OCI-LY1 (cell line): ENCODE results near the gene MRLN.

Experiments
- H2AFZ ChIP-seq: fragments of 200-600 bp; sonication (generic), shearing (Covaris generic); 2 replicates; pipeline ENCODE4 v1.6.0; 2014; ENCODE audit warnings: antibody characterized with exemption, mild to moderate bottlenecking, low read length
- H3F3A ChIP-seq: fragments of 200-600 bp; sonication (generic), shearing (Covaris generic); 2 replicates; pipeline ENCODE4 v1.6.0; 2014; ENCODE audit warnings: mild to moderate bottlenecking, antibody characterized with exemption, low read length, moderate library complexity; ENCODE audit not compliant: insufficient read depth
- H3K27ac ChIP-seq: fragments of 200-600 bp; sonication (generic); 2 replicates; pipeline ENCODE4 v1.5.1; 2014; ENCODE audit warnings: low read length, mixed run types, mild to moderate bottlenecking, low read depth; ENCODE audit not compliant: poor library complexity, severe bottlenecking
- H3K27me3 ChIP-seq: fragments of 200-600 bp; sonication (generic); 2 replicates; pipeline ENCODE4 v1.6.0; 2014; ENCODE audit warnings: antibody characterized with exemption, mild to moderate bottlenecking, low read length, moderate library complexity; ENCODE audit not compliant: insufficient read depth
- H3K36me3 ChIP-seq: fragments of 200-600 bp; sonication (generic); 2 replicates; pipeline ENCODE4 v1.6.1; 2014; ENCODE audit warnings: mild to moderate bottlenecking, antibody characterized with exemption, low read length, moderate library complexity, mixed read lengths; ENCODE audit not compliant: insufficient read depth
- H3K4me1 ChIP-seq: fragments of 200-600 bp; sonication (generic); 2 replicates; pipeline ENCODE4 v1.5.1; 2014; ENCODE audit warnings: mild to moderate bottlenecking, low read length, moderate library complexity; ENCODE audit not compliant: insufficient read depth, severe bottlenecking
- H3K4me2 ChIP-seq: fragments of 200-600 bp; sonication (generic), shearing (Covaris generic); 2 replicates; pipeline ENCODE4 v1.6.1; 2014; ENCODE audit warnings: low read length
- H3K4me3 ChIP-seq: fragments of 200-600 bp; sonication (generic); 2 replicates; pipeline ENCODE4 v1.5.1; 2014; ENCODE audit warnings: low read length, low read depth, mild to moderate bottlenecking, mixed read lengths; ENCODE audit not compliant: poor library complexity, severe bottlenecking
- H3K79me2 ChIP-seq: fragments of 200-600 bp; shearing (Covaris generic); 2 replicates; pipeline ENCODE4 v1.6.1; 2016; ENCODE audit warnings: mixed run types, low read length, mixed read lengths; ENCODE audit not compliant: insufficient read depth
- H3K9ac ChIP-seq: fragments of 200-600 bp; sonication (generic), shearing (Covaris generic); 2 replicates; pipeline ENCODE4 v1.6.1; 2014; ENCODE audit warnings: mild to moderate bottlenecking, low read length, mixed read lengths
- H3K9me2 ChIP-seq: fragments of 200-600 bp; sonication (generic), shearing (Covaris generic); 2 replicates; pipeline ENCODE4 v1.6.1; 2014; ENCODE audit warnings: low read depth, mild to moderate bottlenecking, low read length, mixed read lengths
- H3K9me3 ChIP-seq: fragments of 200-600 bp; shearing (Covaris generic); 2 replicates; pipeline ENCODE4 v1.6.1; 2014; ENCODE audit warnings: low read length, mixed read lengths
- H4K20me1 ChIP-seq: fragments of 200-600 bp; sonication (generic), shearing (Covaris generic); 2 replicates; pipeline ENCODE4 v1.6.0; 2016; ENCODE audit warnings: mild to moderate bottlenecking, low read length; ENCODE audit not compliant: insufficient read depth
- EZH2 ChIP-seq: fragments of 200-600 bp; sonication (generic), shearing (Covaris generic); IDR thresholded peaks from 2 replicates; pipeline ENCODE4 v1.8.0; 2017; ENCODE audit warnings: borderline replicate concordance, mixed run types, mild to moderate bottlenecking, antibody characterized with exemption, low read length, moderate library complexity, mixed read lengths
- TF ChIP-seq, protein P1 (sequence below): fragments of 200-600 bp; sonication (generic), shearing (Covaris generic); IDR thresholded peaks from 2 replicates; pipeline ENCODE4 v1.5.1; 2017; ENCODE audit warnings: mild to moderate bottlenecking, antibody characterized with exemption, low read length, moderate library complexity, mixed read lengths

The MRLN gene

DNA sequence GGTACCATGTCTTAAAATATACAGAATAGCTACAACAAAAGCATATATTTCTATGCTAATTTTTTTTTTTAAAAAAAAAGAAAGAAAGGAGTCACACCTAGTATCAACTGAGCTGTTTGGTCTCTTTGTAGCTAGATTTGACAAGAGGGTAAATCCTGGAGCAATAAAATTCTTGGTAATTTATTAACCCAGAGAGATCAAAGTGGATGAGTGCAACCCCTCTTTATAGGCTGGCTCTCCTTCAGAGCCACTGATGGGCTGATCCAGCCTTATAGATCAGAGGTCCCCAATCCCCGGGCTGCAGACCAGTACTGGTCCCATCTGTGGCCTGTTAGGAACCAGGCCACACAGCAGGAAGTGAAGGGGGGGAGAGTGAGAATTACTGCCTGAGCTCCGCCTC, 19.8 kb upstream of the MRLN start:
- TF ChIP-seq EZH2: no peak
- TF ChIP-seq, protein P1, sequence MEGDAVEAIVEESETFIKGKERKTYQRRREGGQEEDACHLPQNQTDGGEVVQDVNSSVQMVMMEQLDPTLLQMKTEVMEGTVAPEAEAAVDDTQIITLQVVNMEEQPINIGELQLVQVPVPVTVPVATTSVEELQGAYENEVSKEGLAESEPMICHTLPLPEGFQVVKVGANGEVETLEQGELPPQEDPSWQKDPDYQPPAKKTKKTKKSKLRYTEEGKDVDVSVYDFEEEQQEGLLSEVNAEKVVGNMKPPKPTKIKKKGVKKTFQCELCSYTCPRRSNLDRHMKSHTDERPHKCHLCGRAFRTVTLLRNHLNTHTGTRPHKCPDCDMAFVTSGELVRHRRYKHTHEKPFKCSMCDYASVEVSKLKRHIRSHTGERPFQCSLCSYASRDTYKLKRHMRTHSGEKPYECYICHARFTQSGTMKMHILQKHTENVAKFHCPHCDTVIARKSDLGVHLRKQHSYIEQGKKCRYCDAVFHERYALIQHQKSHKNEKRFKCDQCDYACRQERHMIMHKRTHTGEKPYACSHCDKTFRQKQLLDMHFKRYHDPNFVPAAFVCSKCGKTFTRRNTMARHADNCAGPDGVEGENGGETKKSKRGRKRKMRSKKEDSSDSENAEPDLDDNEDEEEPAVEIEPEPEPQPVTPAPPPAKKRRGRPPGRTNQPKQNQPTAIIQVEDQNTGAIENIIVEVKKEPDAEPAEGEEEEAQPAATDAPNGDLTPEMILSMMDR: no peak
- Histone ChIP-seq H3K9me2 (no peaks in the 10 kb centered on the region), H3K27me3 (no peaks in the 10 kb centered on the region), H2AFZ (no peak overlapping the region), H3K4me3 (no peak overlapping the region), H3K9ac (no peak overlapping the region), H3K4me1 (no peaks in the 10 kb centered on the region), H3K79me2 (no peaks in the 10 kb centered on the region), H4K20me1 (no peaks in the 10 kb centered on the region), H3K9me3 (no peaks in the 10 kb centered on the region), H3F3A (no peaks in the 10 kb centered on the region), H3K4me2 (no peak overlapping the region), H3K27ac (no peak overlapping the region), H3K36me3 (no peaks in the 10 kb centered on the region)

DNA sequence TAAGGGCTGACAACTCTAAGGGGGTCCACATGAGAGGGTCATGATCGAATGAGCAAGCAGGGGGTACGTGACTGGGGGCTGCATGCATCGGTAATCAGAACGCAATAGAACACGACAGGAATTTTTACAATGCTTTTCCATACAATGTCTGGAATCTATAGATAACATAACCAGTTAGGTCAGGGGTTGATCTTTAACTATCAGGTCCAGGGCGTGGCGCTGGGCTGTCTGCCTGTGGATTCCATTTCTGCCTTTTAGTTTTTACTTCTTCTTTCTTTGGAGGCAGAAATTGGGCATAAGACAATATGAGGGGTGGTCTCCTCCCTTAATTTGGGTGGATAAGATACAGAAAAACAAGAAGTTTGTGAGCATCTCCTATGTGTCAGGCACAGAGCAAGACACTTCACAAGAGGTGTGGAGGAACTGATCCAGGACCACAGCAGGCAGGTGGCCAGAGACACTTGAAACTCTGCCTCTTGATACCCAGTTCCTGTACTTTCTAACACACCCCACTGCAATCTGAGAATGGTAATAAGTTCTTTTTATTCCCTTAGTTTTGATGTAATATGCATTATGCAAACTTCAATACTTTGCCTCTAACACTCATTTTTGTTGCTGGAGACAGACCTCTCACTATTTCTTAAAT, 18.0 kb upstream of the MRLN start:
- H3K9me3 ChIP-seq: no peaks in the 10 kb centered on the region
- no peaks in the 10 kb centered on the region for H3K4me1 ChIP-seq
- no peak overlapping the region for H3K9ac ChIP-seq
- H3K79me2 ChIP-seq: no peaks in the 10 kb centered on the region
- H3K27me3 ChIP-seq: no peaks in the 10 kb centered on the region
- no peaks in the 10 kb centered on the region for H3K36me3 ChIP-seq
- no peak overlapping the region for H3K4me3 ChIP-seq
- H2AFZ ChIP-seq: no peak overlapping the region
- no peaks in the 10 kb centered on the region for H3F3A ChIP-seq
- H4K20me1 ChIP-seq: no peaks in the 10 kb centered on the region
- no peak for TF ChIP-seq EZH2
- TF ChIP-seq, protein P1: no peak
- H3K27ac ChIP-seq: no peak overlapping the region
- H3K9me2 ChIP-seq: no peaks in the 10 kb centered on the region
- no peak overlapping the region for H3K4me2 ChIP-seq

DNA sequence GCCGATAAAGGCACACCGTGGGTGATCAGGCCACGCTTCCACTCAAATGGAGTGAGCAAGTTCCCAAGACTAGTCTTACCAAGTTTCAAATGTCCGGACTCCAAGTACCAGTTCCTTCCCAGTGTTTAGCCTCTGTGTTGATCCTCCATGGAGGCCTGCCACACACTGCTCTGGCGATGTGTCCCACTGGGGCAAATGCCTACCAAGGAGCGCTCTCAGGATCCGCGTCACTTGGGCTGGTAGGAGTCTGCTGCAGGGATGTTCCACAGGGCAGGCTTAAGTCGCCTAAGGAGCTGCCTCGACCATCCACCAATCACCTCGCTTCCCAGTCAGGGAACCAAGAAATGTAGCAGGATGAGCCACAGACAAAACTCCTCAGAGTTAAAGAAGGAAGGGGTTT, 17.4 kb upstream of the MRLN start:
- no peaks in the 10 kb centered on the region for H4K20me1 ChIP-seq
- H3K27me3 ChIP-seq: no peaks in the 10 kb centered on the region
- no peaks in the 10 kb centered on the region for H3K36me3 ChIP-seq
- no peaks in the 10 kb centered on the region for H3K9me3 ChIP-seq
- no peaks in the 10 kb centered on the region for H3K9me2 ChIP-seq
- no peak overlapping the region for H3K9ac ChIP-seq
- no peaks in the 10 kb centered on the region for H3K79me2 ChIP-seq
- no peak overlapping the region for H3K27ac ChIP-seq
- H3K4me2 ChIP-seq: no peak overlapping the region
- no peak overlapping the region for H2AFZ ChIP-seq
- no peaks in the 10 kb centered on the region for H3K4me1 ChIP-seq
- TF ChIP-seq EZH2: no peak
- TF ChIP-seq, protein P1: no peak
- H3F3A ChIP-seq: no peaks in the 10 kb centered on the region
- no peak overlapping the region for H3K4me3 ChIP-seq
